Gastroesophageal sphincter (tissue), 3 donors: Measurements from ENCODE around the gene FIGNL2.

Source experiments
- CTCF ChIP-seq, 4 experiments: fragments of 200-600 bp in 2 of 4; fragments of 450-650 bp in 2 of 4; sonication (generic) in 1 of 4; IDR thresholded peaks; one replicate each; pipeline ENCODE4 v1.5.1; 2017 to 2019; ENCODE audit warnings: antibody characterized with exemption in 4 of 4, mild to moderate bottlenecking in 2 of 4, moderate library complexity in 2 of 4
- EP300 ChIP-seq: sonication (generic); formaldehyde crosslinking; IDR thresholded peaks from one replicate; pipeline ENCODE4 v1.6.1; 2017; ENCODE audit warnings: antibody characterized with exemption, mild to moderate bottlenecking
- POLR2A ChIP-seq, 2 donors: fragments of 450-650 bp; IDR thresholded peaks; one replicate each; pipeline ENCODE4 v1.6.1; 2017; ENCODE audit warnings: antibody characterized with exemption in 2 of 2, mild to moderate bottlenecking in 2 of 2, moderate library complexity in 1 of 2
- POLR2AphosphoS5 ChIP-seq: sonication (generic); formaldehyde crosslinking; IDR thresholded peaks from one replicate; pipeline ENCODE4 v1.6.1; 2017; ENCODE audit warnings: antibody characterized with exemption

DNA sequence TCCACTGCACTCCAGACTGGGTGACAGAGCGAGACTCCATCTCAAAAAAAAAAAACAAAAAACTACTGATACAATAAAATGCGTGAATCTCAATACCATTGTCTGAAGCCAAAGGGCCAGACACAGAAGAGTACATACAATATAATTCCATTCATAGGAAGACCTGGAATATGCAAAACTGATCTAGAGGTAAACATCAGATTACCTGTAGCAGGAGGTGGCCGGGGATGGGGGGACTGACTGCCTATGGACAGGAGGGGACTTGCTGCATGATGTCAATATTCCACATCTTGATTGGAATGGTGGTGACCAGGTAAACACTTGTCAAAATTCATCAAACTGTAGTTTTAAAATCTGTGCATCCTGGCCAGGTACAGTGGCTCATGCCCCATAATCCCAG, 12.5 kb upstream of the FIGNL2 start:
- TF ChIP-seq CTCF (IDR thresholded peaks at IDR 0.05) (no peak), POLR2A (IDR thresholded peaks at IDR 0.05) (no peak), EP300 (no peak), POLR2AphosphoS5 (no peak)
